Measurements from ENCODE around the gene CRYBG2.

The CRYBG2 gene

GRCh38 chr1:26327956-26328362 is 26.0 kb downstream of the CRYBG2 start:
- DNase-seq, result no peak
- no peak overlapping the region for H3K27ac ChIP-seq (ENCODE audit: low read length)
- no peak for TF ChIP-seq EZH2 (optimal IDR thresholded peaks at IDR 0.05; ENCODE audit: low read depth, low read length)
- no peak for TF ChIP-seq EZH2phosphoT487 (IDR thresholded peaks at IDR 0.05; ENCODE audit: low read length)
- TF ChIP-seq, protein P1, sequence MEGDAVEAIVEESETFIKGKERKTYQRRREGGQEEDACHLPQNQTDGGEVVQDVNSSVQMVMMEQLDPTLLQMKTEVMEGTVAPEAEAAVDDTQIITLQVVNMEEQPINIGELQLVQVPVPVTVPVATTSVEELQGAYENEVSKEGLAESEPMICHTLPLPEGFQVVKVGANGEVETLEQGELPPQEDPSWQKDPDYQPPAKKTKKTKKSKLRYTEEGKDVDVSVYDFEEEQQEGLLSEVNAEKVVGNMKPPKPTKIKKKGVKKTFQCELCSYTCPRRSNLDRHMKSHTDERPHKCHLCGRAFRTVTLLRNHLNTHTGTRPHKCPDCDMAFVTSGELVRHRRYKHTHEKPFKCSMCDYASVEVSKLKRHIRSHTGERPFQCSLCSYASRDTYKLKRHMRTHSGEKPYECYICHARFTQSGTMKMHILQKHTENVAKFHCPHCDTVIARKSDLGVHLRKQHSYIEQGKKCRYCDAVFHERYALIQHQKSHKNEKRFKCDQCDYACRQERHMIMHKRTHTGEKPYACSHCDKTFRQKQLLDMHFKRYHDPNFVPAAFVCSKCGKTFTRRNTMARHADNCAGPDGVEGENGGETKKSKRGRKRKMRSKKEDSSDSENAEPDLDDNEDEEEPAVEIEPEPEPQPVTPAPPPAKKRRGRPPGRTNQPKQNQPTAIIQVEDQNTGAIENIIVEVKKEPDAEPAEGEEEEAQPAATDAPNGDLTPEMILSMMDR (IDR thresholded peaks at IDR 0.05; ENCODE audit: low read length), result no peak
- H3K9me2 ChIP-seq (replicated peaks; ENCODE audit: insufficient read depth, low read length), result no peaks in the 10 kb centered on the region
- no peaks in the 10 kb centered on the region for H3K79me2 ChIP-seq (ENCODE audit: low read length)
- no peaks in the 10 kb centered on the region for H3K27me3 ChIP-seq (replicated peaks; ENCODE audit: insufficient read depth, low read length)
- no peak overlapping the region for H3K9ac ChIP-seq (ENCODE audit: low read length)
- H4K20me1 ChIP-seq (ENCODE audit: insufficient read depth, low read length), result no peaks in the 10 kb centered on the region
- H3K36me3 ChIP-seq (replicated peaks; ENCODE audit: insufficient read depth, low read length), result no peaks in the 10 kb centered on the region
- no peak overlapping the region for H3K4me2 ChIP-seq (ENCODE audit: low read depth, low read length)
- H3F3A ChIP-seq (ENCODE audit: insufficient read depth, low read length), result no peaks in the 10 kb centered on the region
- H3K9me3 ChIP-seq (replicated peaks; ENCODE audit: insufficient read depth, low read length), result no peaks in the 10 kb centered on the region
- no peak overlapping the region for H3K4me3 ChIP-seq (ENCODE audit: low read length)
- no peaks in the 10 kb centered on the region for H3K4me1 ChIP-seq (ENCODE audit: low read length)
- H2AFZ ChIP-seq (ENCODE audit: low read length), result no peak overlapping the region

GRCh38 chr1:26324550-26324949 is 29.4 kb downstream of the CRYBG2 start:
- Histone ChIP-seq H3K4me1 (ENCODE audit: low read length) (peaks cover 4% of the 10 kb centered on the region), H2AFZ (ENCODE audit: low read length) (no peak overlapping the region), H3K27me3 (replicated peaks; ENCODE audit: insufficient read depth, low read length) (no peaks in the 10 kb centered on the region), H4K20me1 (ENCODE audit: insufficient read depth, low read length) (no peaks in the 10 kb centered on the region), H3K79me2 (ENCODE audit: low read length) (no peaks in the 10 kb centered on the region), H3K4me3 (ENCODE audit: low read length) (no peak overlapping the region), H3K36me3 (replicated peaks; ENCODE audit: insufficient read depth, low read length) (no peaks in the 10 kb centered on the region), H3K9me2 (replicated peaks; ENCODE audit: insufficient read depth, low read length) (no peaks in the 10 kb centered on the region), H3K27ac (ENCODE audit: low read length) (no peak overlapping the region), H3K4me2 (ENCODE audit: low read depth, low read length) (no peak overlapping the region), H3K9ac (ENCODE audit: low read length) (no peak overlapping the region), H3K9me3 (replicated peaks; ENCODE audit: insufficient read depth, low read length) (no peaks in the 10 kb centered on the region), H3F3A (ENCODE audit: insufficient read depth, low read length) (no peaks in the 10 kb centered on the region)
- no peak for DNase-seq
- TF ChIP-seq, protein P1 (IDR thresholded peaks at IDR 0.05; ENCODE audit: low read length), result no peak
- TF ChIP-seq EZH2 (optimal IDR thresholded peaks at IDR 0.05; ENCODE audit: low read depth, low read length) (no peak), EZH2phosphoT487 (IDR thresholded peaks at IDR 0.05; ENCODE audit: low read length) (no peak)

- no peak overlapping the region for H3K27ac ChIP-seq (ENCODE audit: low read length)
- no peak for TF ChIP-seq EZH2 (optimal IDR thresholded peaks at IDR 0.05; ENCODE audit: low read depth, low read length)
- TF ChIP-seq, protein P1 (IDR thresholded peaks at IDR 0.05; ENCODE audit: low read length), result no peak
- TF ChIP-seq EZH2phosphoT487 (IDR thresholded peaks at IDR 0.05; ENCODE audit: low read length), result no peak
- H3K4me3 ChIP-seq (ENCODE audit: low read length), result no peak overlapping the region
- no peaks in the 10 kb centered on the region for H3K79me2 ChIP-seq (ENCODE audit: low read length)
- H2AFZ ChIP-seq (ENCODE audit: low read length), result no peak overlapping the region
- no peak overlapping the region for H3K9ac ChIP-seq (ENCODE audit: low read length)
- H3K36me3 ChIP-seq (replicated peaks; ENCODE audit: insufficient read depth, low read length), result no peaks in the 10 kb centered on the region
- no peaks in the 10 kb centered on the region for H3K9me2 ChIP-seq (replicated peaks; ENCODE audit: insufficient read depth, low read length)
- peaks cover 4% of the 10 kb centered on the region for H3K4me1 ChIP-seq (ENCODE audit: low read length)
- no peak overlapping the region for H3K4me2 ChIP-seq (ENCODE audit: low read depth, low read length)
- no peaks in the 10 kb centered on the region for H3K27me3 ChIP-seq (replicated peaks; ENCODE audit: insufficient read depth, low read length)
- no peak for DNase-seq
- H3K9me3 ChIP-seq (replicated peaks; ENCODE audit: insufficient read depth, low read length), result no peaks in the 10 kb centered on the region
- H4K20me1 ChIP-seq (ENCODE audit: insufficient read depth, low read length), result no peaks in the 10 kb centered on the region
- no peaks in the 10 kb centered on the region for H3F3A ChIP-seq (ENCODE audit: insufficient read depth, low read length)
Measured at GRCh38 chr1:26323382-26323781, 30.5 kb downstream of the CRYBG2 start.
